ENCODE results near the gene GDAP2.
"Not testable (repeated sequence)": the region's sequence is repeated elsewhere in the genome, so short reads cannot be mapped to it uniquely, and the experiment has no call there.

Gene GDAP2

DNA sequence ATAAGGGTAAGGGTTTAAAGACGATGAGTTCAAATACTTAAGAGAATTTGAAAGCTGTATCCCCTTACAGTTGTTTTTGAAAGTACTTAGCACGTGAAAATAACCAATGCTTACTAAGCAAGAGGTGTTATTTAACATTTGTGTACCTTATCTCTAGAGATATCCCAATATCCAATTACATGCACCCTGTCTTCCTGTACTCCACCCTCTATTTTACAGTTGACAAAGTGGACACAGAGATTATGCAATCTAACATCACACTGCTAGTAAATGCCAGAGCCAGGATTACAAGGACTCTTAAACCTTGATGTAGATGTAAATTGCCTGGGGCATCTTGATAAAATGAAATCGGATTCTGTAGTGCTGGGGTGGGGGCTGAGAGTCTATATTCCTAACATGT, 72.0 kb downstream of the GDAP2 start:
- no peak overlapping the region for H3K4me3 ChIP-seq (ENCODE audit: control insufficient read depth, low read depth, low read length)
- TF ChIP-seq, protein P1, sequence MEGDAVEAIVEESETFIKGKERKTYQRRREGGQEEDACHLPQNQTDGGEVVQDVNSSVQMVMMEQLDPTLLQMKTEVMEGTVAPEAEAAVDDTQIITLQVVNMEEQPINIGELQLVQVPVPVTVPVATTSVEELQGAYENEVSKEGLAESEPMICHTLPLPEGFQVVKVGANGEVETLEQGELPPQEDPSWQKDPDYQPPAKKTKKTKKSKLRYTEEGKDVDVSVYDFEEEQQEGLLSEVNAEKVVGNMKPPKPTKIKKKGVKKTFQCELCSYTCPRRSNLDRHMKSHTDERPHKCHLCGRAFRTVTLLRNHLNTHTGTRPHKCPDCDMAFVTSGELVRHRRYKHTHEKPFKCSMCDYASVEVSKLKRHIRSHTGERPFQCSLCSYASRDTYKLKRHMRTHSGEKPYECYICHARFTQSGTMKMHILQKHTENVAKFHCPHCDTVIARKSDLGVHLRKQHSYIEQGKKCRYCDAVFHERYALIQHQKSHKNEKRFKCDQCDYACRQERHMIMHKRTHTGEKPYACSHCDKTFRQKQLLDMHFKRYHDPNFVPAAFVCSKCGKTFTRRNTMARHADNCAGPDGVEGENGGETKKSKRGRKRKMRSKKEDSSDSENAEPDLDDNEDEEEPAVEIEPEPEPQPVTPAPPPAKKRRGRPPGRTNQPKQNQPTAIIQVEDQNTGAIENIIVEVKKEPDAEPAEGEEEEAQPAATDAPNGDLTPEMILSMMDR (IDR thresholded peaks at IDR 0.05; ENCODE audit: control insufficient read depth, insufficient read depth, low read depth, low read length, missing control alignments): no peak
- DNase-seq (ENCODE audit: low read depth): no peak

DNA sequence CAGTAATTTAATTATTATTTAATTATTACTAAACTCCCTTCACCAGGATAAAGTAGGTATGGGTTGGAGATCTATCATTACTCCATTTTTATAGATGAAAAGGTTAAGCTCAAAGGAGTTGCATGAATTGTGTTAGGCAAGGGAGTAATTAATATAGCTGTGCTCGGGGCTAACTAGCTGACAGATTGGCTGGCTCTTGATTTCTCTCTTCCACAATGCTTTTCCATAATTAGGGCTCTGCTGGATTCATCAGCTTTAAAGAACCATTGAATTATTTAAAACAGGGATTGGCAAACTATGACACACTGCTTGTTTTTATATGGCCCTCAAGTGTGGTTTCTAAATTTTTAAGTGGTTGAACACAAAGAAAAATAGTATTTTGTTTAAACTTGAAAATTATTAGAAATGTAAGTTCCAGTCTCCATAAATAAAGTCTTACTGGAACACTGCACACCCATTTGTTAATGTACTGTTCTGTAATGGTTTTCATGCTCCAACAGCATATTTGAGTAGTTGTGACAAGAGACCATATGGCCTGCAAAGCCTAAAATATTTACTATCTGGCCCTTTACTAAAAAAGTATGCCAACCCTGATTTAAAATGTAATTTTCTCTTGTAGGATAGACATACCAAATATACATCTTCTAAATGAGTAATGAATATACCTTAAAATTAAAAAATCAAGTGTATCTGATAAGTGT, 76.4 kb downstream of the GDAP2 start:
- DNase-seq (ENCODE audit: low read depth): no peak
- TF ChIP-seq, protein P1 (IDR thresholded peaks at IDR 0.05; ENCODE audit: control insufficient read depth, insufficient read depth, low read depth, low read length, missing control alignments): no peak
- no peak overlapping the region for H3K4me3 ChIP-seq (ENCODE audit: control insufficient read depth, low read depth, low read length)

GRCh38 chr1:117851687-117852086, 77.7 kb downstream of the GDAP2 start:
- TF ChIP-seq, protein P1 (IDR thresholded peaks at IDR 0.05; ENCODE audit: control insufficient read depth, insufficient read depth, low read depth, low read length, missing control alignments): no peak
- DNase-seq (ENCODE audit: low read depth): no peak

DNA sequence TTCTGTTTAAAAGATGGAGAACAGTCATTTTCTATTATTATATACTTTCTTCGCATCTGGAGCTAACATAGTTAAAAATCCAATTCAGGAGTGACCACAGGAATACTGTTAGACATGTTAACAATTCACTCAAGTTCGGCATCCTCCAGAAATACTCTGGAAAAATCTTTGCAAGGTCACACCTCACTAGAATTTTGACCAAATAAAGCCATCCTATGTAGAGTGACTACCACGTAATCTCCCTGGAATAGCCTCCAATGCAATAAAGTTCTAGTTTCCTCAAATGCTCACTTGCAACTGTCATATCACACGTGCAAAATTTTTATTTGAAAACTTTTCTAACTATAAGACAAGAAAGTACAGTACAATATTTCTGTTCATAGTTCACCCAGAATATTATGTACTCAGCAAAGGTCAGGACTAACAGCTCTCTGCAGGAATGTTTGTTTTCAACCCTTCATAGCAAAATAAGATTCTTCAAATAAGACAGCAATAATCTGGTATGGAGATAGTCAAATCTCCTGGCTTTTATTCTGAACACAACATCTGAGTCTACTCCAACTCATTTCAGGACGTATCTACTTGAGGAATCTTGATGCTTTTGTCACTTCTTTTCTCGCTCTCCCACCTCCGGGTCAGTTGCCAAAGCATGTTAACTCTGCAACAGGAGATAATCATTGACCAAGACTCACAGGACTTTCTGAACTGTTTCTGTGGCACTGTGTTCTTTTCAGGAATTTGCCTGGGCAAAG, 82.6 kb downstream of the GDAP2 start:
- no peak overlapping the region for H3K4me3 ChIP-seq (ENCODE audit: control insufficient read depth, low read depth, low read length)
- TF ChIP-seq, protein P1 (IDR thresholded peaks at IDR 0.05; ENCODE audit: control insufficient read depth, insufficient read depth, low read depth, low read length, missing control alignments): no peak
- no peak for DNase-seq (ENCODE audit: low read depth)

More at GRCh38 chr1:117851687-117852086, 77.7 kb downstream of the GDAP2 start:
- H3K4me3 ChIP-seq (ENCODE audit: control insufficient read depth, low read depth, low read length): no peak overlapping the region

DNA sequence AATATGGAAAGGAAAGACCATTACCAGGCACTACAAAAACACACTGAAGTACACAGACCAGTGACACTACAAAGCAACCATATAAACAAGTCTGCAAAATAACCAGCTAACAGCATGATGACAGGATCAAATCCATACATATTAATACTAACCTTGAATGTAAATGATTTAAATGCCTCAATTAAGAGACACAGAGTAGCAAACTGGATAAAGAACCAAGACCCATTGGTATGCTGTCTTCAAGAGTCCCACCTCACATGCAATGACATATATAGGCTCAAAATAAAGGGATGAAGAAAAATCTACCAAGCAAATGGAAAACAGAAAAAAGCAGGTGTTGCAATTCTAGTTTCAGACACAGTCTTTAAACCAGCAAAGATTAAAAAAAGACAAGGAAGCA, 84.9 kb downstream of the GDAP2 start:
- DNase-seq (ENCODE audit: low read depth); H3K4me3 ChIP-seq (ENCODE audit: control insufficient read depth, low read depth, low read length): not testable (repeated sequence)

DNA sequence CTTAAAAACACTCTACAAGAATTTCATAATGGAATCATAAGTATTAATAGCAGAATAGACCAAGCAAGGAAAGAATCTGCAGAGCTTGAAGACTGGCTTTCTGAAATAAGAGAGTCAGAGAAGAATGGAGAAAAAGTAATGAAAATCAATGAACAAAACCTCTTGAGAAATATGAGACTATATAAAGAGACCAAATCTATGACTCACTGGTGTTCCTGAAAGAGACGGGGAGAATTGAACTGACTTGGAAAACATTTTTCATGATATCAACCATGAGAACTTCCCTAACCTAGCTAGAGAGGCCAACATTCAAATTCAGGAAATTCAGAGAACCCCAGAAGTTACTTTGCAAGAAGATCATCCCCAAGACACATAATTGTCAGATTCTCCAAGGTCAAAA, 85.6 kb downstream of the GDAP2 start:
- no peak overlapping the region for H3K4me3 ChIP-seq (ENCODE audit: control insufficient read depth, low read depth, low read length)
- TF ChIP-seq, protein P1 (IDR thresholded peaks at IDR 0.05; ENCODE audit: control insufficient read depth, insufficient read depth, low read depth, low read length, missing control alignments): no peak
- no peak for DNase-seq (ENCODE audit: low read depth)

Measured in AG09309 (cell line).